HepG2 (cell line): ENCODE data around the gene SPG7. TPM values are rescaled to one million over a fixed set of nuclear protein-coding genes. Genes with fewer than 3 reads are reported as not detected.

Source experiments
- AHR ChIP-seq: IDR thresholded peaks from 2 replicates; pipeline ENCODE4 v1.6.1; 2018; ENCODE audit warnings: missing genetic modification reagents, missing compliant biosample characterization
- AKNA ChIP-seq: sonication (generic); formaldehyde crosslinking; IDR thresholded peaks from 2 replicates; pipeline ENCODE4 v1.4.0; 2020; ENCODE audit warnings: missing genetic modification reagents, borderline replicate concordance
- CHD2 ChIP-seq: IDR thresholded peaks from 2 replicates; pipeline ENCODE4 v1.6.1; 2011; ENCODE audit warnings: low read depth, low read length, improper control_type of control experiment
- GABPB1 ChIP-seq: IDR thresholded peaks from 2 replicates; pipeline ENCODE4 v1.6.1; 2016; ENCODE audit warnings: mild to moderate bottlenecking, missing genetic modification reagents, moderate library complexity, missing compliant biosample characterization
- MAFK ChIP-seq, 2 experiments: IDR thresholded peaks in 1 of 2; conservative IDR thresholded peaks in 1 of 2; 2 replicates each; pipeline ENCODE4 v1.6.1; 2011; ENCODE audit warnings: improper control_type of control experiment in 2 of 2, low read length in 2 of 2
- NR2F6 ChIP-seq, 2 experiments: IDR thresholded peaks; 2 replicates each; pipeline ENCODE4 v1.6.1; 2016; ENCODE audit warnings: antibody characterized with exemption in 1 of 2, mild to moderate bottlenecking in 1 of 2
- PHF8 ChIP-seq: sonication (generic); formaldehyde crosslinking; IDR thresholded peaks from 2 replicates; pipeline ENCODE4 v1.5.0; 2020; ENCODE audit warnings: missing genetic modification reagents
- RCOR2 ChIP-seq: IDR thresholded peaks from 2 replicates; pipeline ENCODE4 v1.6.1; 2016; ENCODE audit warnings: missing biosample characterization, missing genetic modification reagents
- SALL1 ChIP-seq: sonication (generic); formaldehyde crosslinking; IDR thresholded peaks from 2 replicates; pipeline ENCODE4 v1.8.0; 2022; ENCODE audit warnings: mild to moderate bottlenecking, missing genetic modification reagents
- SMYD3 ChIP-seq: sonication (generic); formaldehyde crosslinking; IDR thresholded peaks from 2 replicates; pipeline ENCODE4 v1.8.1; 2023; ENCODE audit warnings: mild to moderate bottlenecking, missing genetic modification reagents
- SOX13 ChIP-seq, 3 experiments: fragments of 450-650 bp in 1 of 3; sonication (generic) in 1 of 3; formaldehyde crosslinking in 1 of 3; IDR thresholded peaks in 2 of 3; conservative IDR thresholded peaks in 1 of 3; 2 replicates each; pipeline versions ENCODE4 v1.5.0 to v1.6.1; 2016 to 2020; ENCODE audit warnings: antibody characterized with exemption in 1 of 3, mild to moderate bottlenecking in 1 of 3, missing compliant biosample characterization in 1 of 3, missing genetic modification reagents in 1 of 3, moderate library complexity in 1 of 3
- SRSF4 ChIP-seq: fragments of 200-400 bp; formaldehyde crosslinking; IDR thresholded peaks from one replicate; pipeline ENCODE4 v1.6.1; 2018; ENCODE audit warnings: mild to moderate bottlenecking, low read depth, low read length, moderate library complexity; ENCODE audit not compliant: poor library complexity, severe bottlenecking
- THRA ChIP-seq: sonication (generic); formaldehyde crosslinking; IDR thresholded peaks from 2 replicates; pipeline ENCODE4 v1.4.0; 2020; ENCODE audit warnings: missing genetic modification reagents, borderline replicate concordance
- TRAFD1 ChIP-seq: sonication (generic); formaldehyde crosslinking; IDR thresholded peaks from 2 replicates; pipeline ENCODE4 v1.5.1; 2020; ENCODE audit warnings: missing genetic modification reagents, mild to moderate bottlenecking, borderline replicate concordance
- ZBTB34 ChIP-seq: sonication (generic); formaldehyde crosslinking; IDR thresholded peaks from 2 replicates; pipeline ENCODE4 v1.8.0; 2022; ENCODE audit warnings: mild to moderate bottlenecking, missing genetic modification reagents
- ZNF343 ChIP-seq: sonication (generic); formaldehyde crosslinking; IDR thresholded peaks from 2 replicates; pipeline ENCODE4 v1.4.0; 2020; ENCODE audit warnings: mild to moderate bottlenecking, missing genetic modification reagents
- polyA plus RNA-seq, 8 experiments: library from polyadenylated mRNA; depleted of rRNA in 3 of 8; stranded (reverse) in 7 of 8; unstranded in 1 of 8; fragments of >200 nt; fragmentation: Illumina TruSeq in 4 of 8; extraction: Trizol in 4 of 8; gene quantifications; 2 replicates each; pipeline versions ENCODE4 v1.2.1 to v1.2.3, GENCODE V29; 2011 to 2016; ENCODE audit warnings: low read depth in 4 of 8, missing spikeins in 1 of 8, mixed read lengths in 1 of 8; ENCODE audit not compliant: insufficient read depth in 1 of 8
- total RNA-seq, 5 experiments: library from RNA; depleted of rRNA; stranded (reverse); fragments of >200 nt; fragmentation: Illumina TruSeq; extraction: Trizol; gene quantifications; 2 replicates each; pipeline ENCODE4 v1.2.3, GENCODE V29; 2016; ENCODE audit warnings: low read depth in 1 of 5

The SPG7 gene
- total and polyA plus RNA-seq, 2 of the 13 experiments (the other 11 are each of a cell fraction or from before 2014, with no cell fraction given): 66.0 to 136 TPM

- TF ChIP-seq THRA (CRISPR knock-in tag): no peak
- TF ChIP-seq GABPB1: peak; percentile 60
- TF ChIP-seq ZBTB34 (CRISPR knock-in tag): no peak
- no peak for TF ChIP-seq SRSF4
- TF ChIP-seq SMYD3 (CRISPR knock-in tag): no peak
- TF ChIP-seq RCOR2 (CRISPR knock-in tag): 0 out of 2 replicates have a peak, but pooled peaks have one; percentile 2
- TF ChIP-seq TRAFD1: no peak
- no peak for TF ChIP-seq MAFK (conservative IDR thresholded peaks at IDR 0.05 in 1 of 2, IDR thresholded peaks at IDR 0.05 in 1 of 2; ENCODE audit: low read length in 2 of 2)
- TF ChIP-seq NR2F6 (IDR thresholded peaks at IDR 0.05): peak; percentile 50
- peak; percentile 73 for TF ChIP-seq NR2F6 (CRISPR knock-in tag; IDR thresholded peaks at IDR 0.05)
- TF ChIP-seq PHF8 (CRISPR knock-in tag): peak; percentile 55
- TF ChIP-seq AHR (CRISPR knock-in tag): no peak
- no peak for TF ChIP-seq ZNF343 (CRISPR knock-in tag)
- TF ChIP-seq AKNA (CRISPR knock-in tag): no peak
- TF ChIP-seq SOX13 (IDR thresholded peaks at IDR 0.05): no peak
- TF ChIP-seq SOX13 (CRISPR knock-in tag; conservative IDR thresholded peaks at IDR 0.05 in 1 of 2, IDR thresholded peaks at IDR 0.05 in 1 of 2): peak in 1 of 2 experiments; percentile 38; a peak in 1 of 4 replicates
- TF ChIP-seq CHD2: no peak
- peak; percentile 56 for TF ChIP-seq SALL1 (CRISPR knock-in tag)
Measured at GRCh38 chr16:89489040-89489897, 18.9 kb upstream of the SPG7 start (continued).
